Mucosa of descending colon (tissue), 3 donors: ENCODE results near the gene AFAP1. TPM values are rescaled to one million over a fixed set of nuclear protein-coding genes. Genes with fewer than 3 reads are reported as not detected.

ENCODE experiments used
- ATAC-seq: fragments of 200-7000 bp; cut with Tn5 transposase; one replicate; pipeline ENCODE4 v1.9.1; 2020; ENCODE audit warnings: mild to moderate bottlenecking, moderate library complexity
- DNase-seq, 3 donors: peaks; one replicate each; pipeline ENCODE4 v3.0.0-alpha.2; 2020
- H3K36me3 ChIP-seq: fragments of 200-600 bp; one replicate; pipeline ENCODE4 v1.8.0; 2021; ENCODE audit warnings: low read depth, mild to moderate bottlenecking
- H3K4me1 ChIP-seq: fragments of 200-600 bp; one replicate; pipeline ENCODE4 v1.8.0; 2021; ENCODE audit warnings: low read depth, mild to moderate bottlenecking
- H3K4me3 ChIP-seq: fragments of 200-600 bp; one replicate; pipeline ENCODE4 v1.8.0; 2021; ENCODE audit warnings: mild to moderate bottlenecking
- H3K9me3 ChIP-seq: fragments of 200-600 bp; one replicate; pipeline ENCODE4 v1.8.0; 2021; ENCODE audit warnings: mild to moderate bottlenecking
- intact Hi-C, 2 donors: fragments of 100-400 bp; cut with DNase I in 1 of 2; cut with micrococcal nuclease in 1 of 2; formaldehyde crosslinking; loops; one replicate each; pipeline versions ENCODE4 v1.11.0 to v1.11.1; 2022; cut with DNase I, micrococcal nuclease
- total RNA-seq, 3 donors: library from RNA; stranded (reverse); fragmentation: NEBNext Ultra II Directional in 2 of 3; extraction: Animal tissue kit (Norgen Biotek cat#: 25700) in 2 of 3; gene quantifications; one replicate each; pipeline versions ENCODE4 v1.2.1 to v1.2.4, GENCODE V29; 2021 to 2023
- TF ChIP-seq, protein P1 (sequence below): fragments of 200-600 bp; IDR thresholded peaks from one replicate; pipeline ENCODE4 v1.8.0; 2022; ENCODE audit warnings: antibody characterized with exemption, mild to moderate bottlenecking
- donor health status: DM: no; HTN: no; CAD: no; lungs with moderate emphysema.
- donor health status: DM: no; HTN: no; CAD: no.
- donor health status: DM: no; HTN: yes; CAD: no.

Gene AFAP1
- total RNA-seq, 3 donors from 2014 or later, result 31.4 to 59.1 (median 37.1) TPM

DNA sequence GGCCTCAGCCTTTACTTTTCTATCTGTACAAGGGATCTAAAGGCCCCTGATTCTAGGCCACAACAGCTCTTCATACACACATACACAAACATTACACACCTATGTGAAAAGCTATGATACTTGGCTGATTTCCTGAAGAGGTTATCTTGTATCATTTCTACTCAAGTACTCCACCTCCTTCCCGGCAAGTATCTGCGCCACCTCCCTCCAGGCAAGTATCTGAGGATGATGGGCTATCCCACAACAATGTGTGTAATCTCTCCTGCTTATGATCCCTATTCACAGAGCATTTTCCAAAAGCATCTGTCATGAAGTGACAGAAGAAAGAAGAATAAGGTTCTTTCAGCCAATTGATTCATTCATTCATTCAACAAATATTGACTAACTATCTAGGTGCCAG, 36.8 kb downstream of the AFAP1 start:
- intact Hi-C loops, result no loop called here
- ATAC-seq, result no peak
- DNase-seq, result no peak
- H3K4me3 ChIP-seq, result no peak overlapping the region
- H3K36me3 ChIP-seq, result no peaks in the 10 kb centered on the region
- TF ChIP-seq, protein P1, sequence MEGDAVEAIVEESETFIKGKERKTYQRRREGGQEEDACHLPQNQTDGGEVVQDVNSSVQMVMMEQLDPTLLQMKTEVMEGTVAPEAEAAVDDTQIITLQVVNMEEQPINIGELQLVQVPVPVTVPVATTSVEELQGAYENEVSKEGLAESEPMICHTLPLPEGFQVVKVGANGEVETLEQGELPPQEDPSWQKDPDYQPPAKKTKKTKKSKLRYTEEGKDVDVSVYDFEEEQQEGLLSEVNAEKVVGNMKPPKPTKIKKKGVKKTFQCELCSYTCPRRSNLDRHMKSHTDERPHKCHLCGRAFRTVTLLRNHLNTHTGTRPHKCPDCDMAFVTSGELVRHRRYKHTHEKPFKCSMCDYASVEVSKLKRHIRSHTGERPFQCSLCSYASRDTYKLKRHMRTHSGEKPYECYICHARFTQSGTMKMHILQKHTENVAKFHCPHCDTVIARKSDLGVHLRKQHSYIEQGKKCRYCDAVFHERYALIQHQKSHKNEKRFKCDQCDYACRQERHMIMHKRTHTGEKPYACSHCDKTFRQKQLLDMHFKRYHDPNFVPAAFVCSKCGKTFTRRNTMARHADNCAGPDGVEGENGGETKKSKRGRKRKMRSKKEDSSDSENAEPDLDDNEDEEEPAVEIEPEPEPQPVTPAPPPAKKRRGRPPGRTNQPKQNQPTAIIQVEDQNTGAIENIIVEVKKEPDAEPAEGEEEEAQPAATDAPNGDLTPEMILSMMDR, result no peak
- H3K4me1 ChIP-seq, result peaks cover 3% of the 10 kb centered on the region
- no peaks in the 10 kb centered on the region for H3K9me3 ChIP-seq

DNA sequence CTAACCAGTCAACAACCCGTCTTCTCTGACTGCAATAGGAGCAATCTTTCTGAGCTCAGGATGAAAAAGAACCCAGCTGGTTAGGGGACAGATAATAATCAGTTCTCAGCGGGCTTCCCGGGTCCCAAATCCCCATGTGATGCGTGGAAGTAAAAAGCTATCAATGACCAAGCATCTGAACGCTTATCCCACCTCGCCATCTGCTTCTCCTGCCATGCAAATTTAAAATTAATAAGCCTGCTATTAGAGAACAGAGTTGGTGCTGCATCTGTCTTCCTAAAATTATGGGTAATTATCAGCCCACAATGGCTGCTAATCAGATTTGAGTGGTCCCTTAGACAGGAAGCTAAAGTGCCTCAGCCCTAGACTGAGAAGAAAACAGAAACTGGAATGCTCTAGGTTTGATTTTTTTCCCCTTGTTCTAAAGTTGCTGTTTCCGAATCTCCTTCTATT, 37.5 kb downstream of the AFAP1 start:
- no peaks in the 10 kb centered on the region for H3K36me3 ChIP-seq
- H3K9me3 ChIP-seq, result no peaks in the 10 kb centered on the region
- H3K4me3 ChIP-seq, result no peak overlapping the region
- intact Hi-C loops, result no loop called here
- TF ChIP-seq, protein P1, result no peak
- ATAC-seq (no peak), DNase-seq (no peak)
- peaks cover 3% of the 10 kb centered on the region for H3K4me1 ChIP-seq

DNA sequence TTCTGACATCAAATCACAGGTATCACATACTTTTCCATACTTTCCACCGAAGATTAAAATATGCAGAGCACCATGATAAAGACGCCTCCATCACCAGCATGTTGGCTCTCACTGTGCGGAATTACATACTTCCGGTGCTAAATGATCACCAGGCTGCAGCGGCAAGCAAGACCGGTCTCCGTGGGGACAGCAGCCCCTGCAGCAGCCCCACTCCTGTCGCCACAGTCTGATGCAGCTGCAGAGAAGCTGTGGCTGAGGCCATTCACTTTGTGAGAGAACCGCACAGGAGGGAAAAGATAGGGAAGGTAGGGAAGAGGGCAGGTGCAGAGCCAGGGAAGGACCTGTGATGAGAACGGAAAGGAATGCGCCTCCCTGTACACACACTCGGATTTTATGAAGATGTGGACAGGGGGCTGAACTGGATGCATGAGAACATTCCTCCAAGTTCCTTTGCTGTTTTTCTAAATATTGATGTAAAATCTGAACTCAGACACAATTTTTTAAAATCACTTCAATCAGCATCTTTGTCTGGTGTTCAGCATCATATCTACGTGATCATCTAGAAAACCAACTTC, 38.3 kb downstream of the AFAP1 start:
- Histone ChIP-seq H3K9me3 (no peaks in the 10 kb centered on the region), H3K4me1 (peaks cover 3% of the 10 kb centered on the region), H3K36me3 (no peaks in the 10 kb centered on the region), H3K4me3 (no peak overlapping the region)
- DNase-seq (no peak), ATAC-seq (no peak)
- TF ChIP-seq, protein P1, result no peak
- intact Hi-C loops, result no loop called here

DNA sequence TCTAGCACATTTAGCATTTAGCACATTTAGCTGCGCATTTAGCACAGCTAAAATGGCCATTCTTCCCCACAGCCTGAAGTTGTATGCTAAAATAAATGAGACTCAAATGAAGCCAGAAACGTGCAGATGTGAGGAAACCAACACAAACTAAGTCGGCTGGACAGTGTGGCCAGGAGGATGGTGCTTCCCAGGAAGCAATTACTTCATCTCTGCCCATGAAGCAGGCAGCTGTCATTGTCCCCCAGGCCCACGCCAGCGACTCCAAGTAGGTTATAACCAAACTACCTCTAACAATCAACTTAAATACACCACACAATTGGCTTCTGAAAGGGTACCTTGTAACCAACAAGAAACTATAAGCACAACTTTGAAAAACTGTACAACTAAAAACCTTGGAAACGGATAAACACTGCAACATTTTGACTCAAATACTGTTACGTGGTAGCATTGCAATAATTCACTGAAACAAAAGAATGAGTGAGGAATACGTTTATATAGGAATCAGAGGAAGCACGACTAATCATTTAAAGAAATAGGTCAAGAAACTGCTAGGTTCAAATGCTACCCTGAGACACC, 39.2 kb downstream of the AFAP1 start:
- DNase-seq (no peak), ATAC-seq (no peak)
- Histone ChIP-seq H3K4me1 (no peaks in the 10 kb centered on the region), H3K9me3 (no peaks in the 10 kb centered on the region), H3K36me3 (no peaks in the 10 kb centered on the region), H3K4me3 (no peak overlapping the region)
- TF ChIP-seq, protein P1, result no peak
- intact Hi-C loops, result no loop called here

DNA sequence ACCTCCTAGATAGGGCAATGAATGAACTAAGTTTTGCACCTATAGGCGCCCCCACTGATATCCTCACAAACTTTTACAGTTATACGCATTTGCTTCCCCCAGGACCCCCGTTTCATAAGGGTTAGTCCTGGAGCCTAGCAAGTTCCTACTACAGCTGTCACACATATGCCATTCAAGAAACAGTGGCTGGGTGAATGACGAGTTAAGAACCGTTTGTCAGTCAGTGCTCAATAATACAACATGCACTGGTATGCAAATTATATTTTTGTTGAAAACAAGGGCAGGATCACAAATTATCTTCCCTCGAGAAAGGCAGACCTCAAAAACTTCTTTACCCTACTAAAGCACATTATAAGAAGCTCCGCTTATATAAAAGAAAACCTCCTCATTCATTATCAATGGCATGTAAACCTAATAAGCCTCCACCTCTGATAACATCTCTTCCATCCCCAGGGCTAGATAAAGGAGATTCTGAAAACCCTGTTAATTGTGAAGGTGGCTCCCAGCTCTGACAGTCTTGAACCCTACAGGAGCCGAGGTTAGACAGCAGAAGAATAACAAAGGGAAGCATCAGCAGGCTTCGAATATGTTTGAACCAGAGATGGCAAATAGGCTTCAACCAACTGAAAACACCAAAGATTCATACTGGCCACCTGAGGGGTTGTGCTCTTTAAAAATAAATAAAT, 40.3 kb downstream of the AFAP1 start:
- intact Hi-C loops, result no loop called here
- Histone ChIP-seq H3K9me3 (no peaks in the 10 kb centered on the region), H3K4me3 (no peak overlapping the region), H3K36me3 (no peaks in the 10 kb centered on the region), H3K4me1 (no peaks in the 10 kb centered on the region)
- ATAC-seq, result no peak
- DNase-seq, result no peak
- TF ChIP-seq, protein P1, result no peak
